AG04450 (cell line): ENCODE measurements around the gene TFDP1. TPM values are rescaled to one million over a fixed set of nuclear protein-coding genes. Genes with fewer than 3 reads are reported as not detected.

Experiments
- CTCF ChIA-PET: fragments of 300-600, 350-600 bp; formaldehyde crosslinking; extraction: SDS; loops from one replicate; lab custom pipeline; 2022; ENCODE audit warnings: antibody characterized with exemption, inconsistent platforms; lab: Charles Lee
- POLR2A ChIA-PET: fragments of 350-600 bp; formaldehyde crosslinking; extraction: SDS; loops from one replicate; lab custom pipeline; 2021; ENCODE audit warnings: antibody characterized with exemption, inconsistent platforms; lab: Yijun Ruan, JAX
- DNase-seq: peaks from one replicate; pipeline ENCODE4 v3.0.0-alpha.2; 2011; ENCODE audit warnings: low read depth, low spot score
- H3K27ac ChIP-seq: one replicate; pipeline ENCODE4 v1.5.1; 2012; ENCODE audit warnings: low read depth, low read length, control low read depth
- H3K27me3 ChIP-seq: one replicate; pipeline ENCODE4 v1.6.0; 2012; ENCODE audit warnings: low read length; ENCODE audit not compliant: control insufficient read depth, insufficient read depth
- H3K4me3 ChIP-seq: 2 replicates; pipeline ENCODE4 v1.5.1; 2011; ENCODE audit warnings: mild to moderate bottlenecking, low read depth, low read length, control low read depth
- H3K9me3 ChIP-seq: 2 replicates; pipeline ENCODE4 v1.5.1; 2012; ENCODE audit warnings: low read length; ENCODE audit not compliant: control insufficient read depth, insufficient read depth
- CTCF ChIP-seq: IDR thresholded peaks from 2 replicates; pipeline ENCODE4 v1.5.1; 2011; ENCODE audit warnings: low read depth, low read length, control low read depth, inconsistent platforms
- polyA plus RNA-seq: library from polyadenylated mRNA; depleted of rRNA; stranded (reverse); fragments of >200 nt; gene quantifications from 2 replicates; pipeline ENCODE4 v1.2.3, GENCODE V29; 2011

The TFDP1 gene
- polyA plus RNA-seq, 1 experiment, result 79.7 TPM

- H3K27me3 ChIP-seq, result no peaks in the 10 kb centered on the region
- H3K27ac ChIP-seq, result no peak overlapping the region
- DNase-seq, result no peak
- CTCF ChIA-PET, result interaction anchor here (1.0 kb wide), 1 partner anchor 13 kb away, joined by 3 read pairs; no protein-coding TSS in a partner anchor
- H3K4me3 ChIP-seq, result no peak overlapping the region
- POLR2A ChIA-PET, result no interaction called here
- H3K9me3 ChIP-seq, result peaks cover 3% of the 10 kb centered on the region; the same call in 1 of the 2 replicates
- TF ChIP-seq CTCF, result no peak
Observed at GRCh38 chr13:113548778-113549621, 35.6 kb upstream of the TFDP1 start.

GRCh38 chr13:113550453-113550852, 34.1 kb upstream of the TFDP1 start:
- ChIA-PET CTCF (no interaction called here), POLR2A (no interaction called here)
- no peaks in the 10 kb centered on the region for H3K27me3 ChIP-seq
- DNase-seq, result no peak
- no peak for TF ChIP-seq CTCF
- no peaks in the 10 kb centered on the region; the same call in 1 of the 2 replicates for H3K9me3 ChIP-seq
- H3K4me3 ChIP-seq, result no peak overlapping the region
- H3K27ac ChIP-seq, result no peak overlapping the region

- no peaks in the 10 kb centered on the region for H3K27me3 ChIP-seq
- H3K4me3 ChIP-seq, result no peak overlapping the region
- no peak overlapping the region for H3K27ac ChIP-seq
- no peaks in the 10 kb centered on the region; the same call in 1 of the 2 replicates for H3K9me3 ChIP-seq
- TF ChIP-seq CTCF, result no peak
- CTCF ChIA-PET, result interaction anchor here (0.8 kb wide), 1 partner anchor 12 kb away, joined by 3 read pairs; no protein-coding TSS in a partner anchor
- POLR2A ChIA-PET, result no interaction called here
- no peak for DNase-seq
Observed at GRCh38 chr13:113551081-113552000, 33.2 kb upstream of the TFDP1 start.

- DNase-seq, result no peak
- no peaks in the 10 kb centered on the region for H3K27me3 ChIP-seq
- no peaks in the 10 kb centered on the region; the same call in 1 of the 2 replicates for H3K9me3 ChIP-seq
- no peak overlapping the region for H3K4me3 ChIP-seq
- TF ChIP-seq CTCF, result no peak
- ChIA-PET POLR2A (no interaction called here), CTCF (interaction anchor here (0.8 kb wide), 1 partner anchor 11 kb away, joined by 3 read pairs; no protein-coding TSS in a partner anchor)
- no peak overlapping the region for H3K27ac ChIP-seq
Observed at GRCh38 chr13:113552079-113552478, 32.5 kb upstream of the TFDP1 start.
